ENCODE data around the gene MUC3A.
"Not testable (repeated sequence)": the region's sequence is repeated elsewhere in the genome, so short reads cannot be mapped to it uniquely, and the experiment has no call there.

- TF ChIP-seq CTCF, EP300, POLR2A, POLR2AphosphoS5 (IDR thresholded peaks at IDR 0.05): not testable (repeated sequence)
These were observed 14.0 kb upstream of the MUC3A start for GRCh38 chr7:100935381-100935780.
